PC-3 (cell line): ENCODE data around the gene ADRB2.

Experiments
- EZH2 ChIP-seq: fragments of 300-600 bp; sonication (generic); IDR thresholded peaks from one replicate; pipeline ENCODE4 v1.6.1; 2017; ENCODE audit warnings: antibody characterized with exemption, mild to moderate bottlenecking, low read length; ENCODE audit not compliant: unreplicated experiment
- EZH2phosphoT487 ChIP-seq: fragments of 300-600 bp; sonication (generic); IDR thresholded peaks from 2 replicates; pipeline ENCODE4 v1.6.1; 2018; ENCODE audit warnings: mild to moderate bottlenecking, antibody characterized with exemption, low read length, borderline replicate concordance
- TF ChIP-seq, protein P1 (sequence below): fragments of 300-600 bp; sonication (generic); conservative IDR thresholded peaks from 2 replicates; pipeline ENCODE4 v1.5.1; 2017; ENCODE audit warnings: antibody characterized with exemption, low read depth, mild to moderate bottlenecking, low read length

DNA sequence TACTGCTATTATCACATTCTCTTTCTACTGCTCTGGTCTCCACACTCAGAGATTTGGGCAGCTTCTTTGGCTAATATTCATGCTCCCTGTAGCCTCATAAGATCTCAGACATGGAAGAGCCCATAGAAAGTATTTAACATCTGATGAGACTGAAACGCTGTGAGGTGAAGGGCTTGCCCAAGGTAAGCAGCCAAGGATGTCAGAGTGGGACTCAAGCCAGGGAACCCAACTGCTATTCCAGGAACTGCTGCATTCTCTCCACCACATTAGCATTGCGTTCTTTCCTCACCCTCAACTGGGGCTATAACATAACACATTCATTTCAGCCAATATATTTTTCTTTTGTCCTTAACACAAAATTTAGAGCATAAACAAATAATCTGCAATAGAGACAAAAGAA is 3.8 kb downstream of the ADRB2 start:
- TF ChIP-seq, protein P1, sequence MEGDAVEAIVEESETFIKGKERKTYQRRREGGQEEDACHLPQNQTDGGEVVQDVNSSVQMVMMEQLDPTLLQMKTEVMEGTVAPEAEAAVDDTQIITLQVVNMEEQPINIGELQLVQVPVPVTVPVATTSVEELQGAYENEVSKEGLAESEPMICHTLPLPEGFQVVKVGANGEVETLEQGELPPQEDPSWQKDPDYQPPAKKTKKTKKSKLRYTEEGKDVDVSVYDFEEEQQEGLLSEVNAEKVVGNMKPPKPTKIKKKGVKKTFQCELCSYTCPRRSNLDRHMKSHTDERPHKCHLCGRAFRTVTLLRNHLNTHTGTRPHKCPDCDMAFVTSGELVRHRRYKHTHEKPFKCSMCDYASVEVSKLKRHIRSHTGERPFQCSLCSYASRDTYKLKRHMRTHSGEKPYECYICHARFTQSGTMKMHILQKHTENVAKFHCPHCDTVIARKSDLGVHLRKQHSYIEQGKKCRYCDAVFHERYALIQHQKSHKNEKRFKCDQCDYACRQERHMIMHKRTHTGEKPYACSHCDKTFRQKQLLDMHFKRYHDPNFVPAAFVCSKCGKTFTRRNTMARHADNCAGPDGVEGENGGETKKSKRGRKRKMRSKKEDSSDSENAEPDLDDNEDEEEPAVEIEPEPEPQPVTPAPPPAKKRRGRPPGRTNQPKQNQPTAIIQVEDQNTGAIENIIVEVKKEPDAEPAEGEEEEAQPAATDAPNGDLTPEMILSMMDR, result no peak
- TF ChIP-seq EZH2, result no peak
- no peak for TF ChIP-seq EZH2phosphoT487
